Measurements from ENCODE around the gene PACSIN2.

- TF ChIP-seq CTCF (IDR thresholded peaks at IDR 0.05) (no peak), POLR2A (IDR thresholded peaks at IDR 0.05) (no peak)
These were observed 138.9 kb downstream of the PACSIN2 start for GRCh38 chr22:42876041-42876440.
